OCI-LY7 (cell line): ENCODE results near the gene SPATA33. TPM values are rescaled to one million over a fixed set of nuclear protein-coding genes. Genes with fewer than 3 reads are reported as not detected.

ENCODE experiments used
- BruUV-seq: library from RNA; stranded (reverse); fragments of 400-500 nt; replicated peaks from 2 replicates; lab custom pipeline; 2021; lab: Mats Ljungman, UMichigan
- CTCF ChIA-PET: fragments of 300-600 bp; sonication (Branson Sonifier 250); formaldehyde crosslinking; loops from one replicate; lab custom pipeline; 2022; ENCODE audit warnings: antibody characterized with exemption; ENCODE audit not compliant: unreplicated experiment; lab: Charles Lee
- POLR2A ChIA-PET: fragments of 300-600 bp; sonication (Branson Sonifier 250); formaldehyde crosslinking; loops from one replicate; lab custom pipeline; 2022; ENCODE audit warnings: antibody characterized with exemption; lab: Charles Lee
- DNase-seq: peaks from one replicate; pipeline ENCODE4 v3.0.0-alpha.2; 2015; ENCODE audit warnings: low spot score
- H2AFZ ChIP-seq: fragments of 200-600 bp; sonication (generic), shearing (Covaris generic); 2 replicates; pipeline ENCODE4 v1.6.1; 2014; ENCODE audit warnings: mild to moderate bottlenecking, antibody characterized with exemption, low read length, moderate library complexity
- H3K27ac ChIP-seq: fragments of 200-600 bp; sonication (generic); 2 replicates; pipeline ENCODE4 v1.5.1; 2014; ENCODE audit warnings: mixed run types, low read depth, mild to moderate bottlenecking, moderate library complexity, low read length, inconsistent platforms; ENCODE audit not compliant: poor library complexity, severe bottlenecking
- H3K36me3 ChIP-seq: fragments of 200-600 bp; sonication (generic); 2 replicates; pipeline ENCODE4 v1.6.1; 2014; ENCODE audit warnings: mild to moderate bottlenecking, antibody characterized with exemption, low read length, moderate library complexity, mixed read lengths; ENCODE audit not compliant: insufficient read depth
- H3K4me1 ChIP-seq: fragments of 200-600 bp; sonication (generic); 2 replicates; pipeline ENCODE4 v1.5.1; 2014; ENCODE audit warnings: mild to moderate bottlenecking, low read length; ENCODE audit not compliant: insufficient read depth, poor library complexity, severe bottlenecking
- H3K4me2 ChIP-seq: fragments of 200-600 bp; sonication (generic); 2 replicates; pipeline ENCODE4 v1.6.1; 2014; ENCODE audit warnings: mild to moderate bottlenecking, low read length
- H3K4me3 ChIP-seq: fragments of 200-600 bp; sonication (generic); 2 replicates; pipeline ENCODE4 v1.5.1; 2014; ENCODE audit warnings: mild to moderate bottlenecking, low read depth, low read length; ENCODE audit not compliant: poor library complexity, severe bottlenecking
- H3K79me2 ChIP-seq: fragments of 200-600 bp; sonication (generic); 2 replicates; pipeline ENCODE4 v1.6.1; 2016; ENCODE audit warnings: low read depth, mild to moderate bottlenecking, low read length, moderate library complexity, mixed read lengths; ENCODE audit not compliant: insufficient read depth
- H3K9me2 ChIP-seq: fragments of 200-600 bp; sonication (generic); 2 replicates; pipeline ENCODE4 v1.6.1; 2016; ENCODE audit warnings: mild to moderate bottlenecking, low read length, mixed read lengths; ENCODE audit not compliant: insufficient read depth
- H3K9me3 ChIP-seq: fragments of 200-600 bp; sonication (generic); 2 replicates; pipeline ENCODE4 v1.6.1; 2014; ENCODE audit warnings: mild to moderate bottlenecking, mixed run types, low read length, mixed read lengths
- H4K20me1 ChIP-seq: fragments of 200-600 bp; sonication (generic); 2 replicates; pipeline ENCODE4 v1.6.1; 2014; ENCODE audit warnings: mild to moderate bottlenecking, antibody characterized with exemption, low read length, moderate library complexity, mixed read lengths; ENCODE audit not compliant: insufficient read depth
- EZH2phosphoT487 ChIP-seq: fragments of 200-600 bp; sonication (generic); IDR thresholded peaks from 2 replicates; pipeline ENCODE4 v1.6.1; 2018; ENCODE audit warnings: low read depth, borderline replicate concordance, mild to moderate bottlenecking, mixed run types, antibody characterized with exemption, low read length, moderate library complexity, mixed read lengths
- intact Hi-C: fragments of 100-400 bp; cut with micrococcal nuclease; formaldehyde crosslinking; loops from one replicate; pipeline ENCODE4 v1.10.0; 2022; ENCODE audit not compliant: unreplicated experiment
- total RNA-seq, 2 experiments: library from RNA; depleted of rRNA in 1 of 2; stranded (reverse); fragments of >200 nt in 1 of 2; shearing (Covaris generic) in 1 of 2; gene quantifications; 2 replicates each; pipeline ENCODE4 v1.2.3, GENCODE V29; 2014 to 2022
- TF ChIP-seq, protein P1 (sequence below): fragments of 200-600 bp; sonication (generic); conservative IDR thresholded peaks from 2 replicates; pipeline ENCODE4 v1.5.1; 2014; ENCODE audit warnings: mild to moderate bottlenecking, antibody characterized with exemption, low read length, moderate library complexity, mixed read lengths

Gene SPATA33
- total RNA-seq, 2 experiments from 2014 or later, result 9.4 to 17.3 TPM

- no peaks in the 10 kb centered on the region for H3K79me2 ChIP-seq
- no peak overlapping the region for H3K27ac ChIP-seq
- no TSS peak for BruUV-seq
- H3K36me3 ChIP-seq, result peaks cover 16% of the 10 kb centered on the region
- no peak overlapping the region for H2AFZ ChIP-seq
- intact Hi-C loops, result no loop called here
- H3K9me2 ChIP-seq, result no peaks in the 10 kb centered on the region
- ChIA-PET CTCF (no interaction called here), POLR2A (no interaction called here)
- H3K9me3 ChIP-seq, result no peaks in the 10 kb centered on the region
- H3K4me2 ChIP-seq, result peak overlapping the region; percentile 21; the same call in 1 of the 2 replicates
- TF ChIP-seq, protein P1, sequence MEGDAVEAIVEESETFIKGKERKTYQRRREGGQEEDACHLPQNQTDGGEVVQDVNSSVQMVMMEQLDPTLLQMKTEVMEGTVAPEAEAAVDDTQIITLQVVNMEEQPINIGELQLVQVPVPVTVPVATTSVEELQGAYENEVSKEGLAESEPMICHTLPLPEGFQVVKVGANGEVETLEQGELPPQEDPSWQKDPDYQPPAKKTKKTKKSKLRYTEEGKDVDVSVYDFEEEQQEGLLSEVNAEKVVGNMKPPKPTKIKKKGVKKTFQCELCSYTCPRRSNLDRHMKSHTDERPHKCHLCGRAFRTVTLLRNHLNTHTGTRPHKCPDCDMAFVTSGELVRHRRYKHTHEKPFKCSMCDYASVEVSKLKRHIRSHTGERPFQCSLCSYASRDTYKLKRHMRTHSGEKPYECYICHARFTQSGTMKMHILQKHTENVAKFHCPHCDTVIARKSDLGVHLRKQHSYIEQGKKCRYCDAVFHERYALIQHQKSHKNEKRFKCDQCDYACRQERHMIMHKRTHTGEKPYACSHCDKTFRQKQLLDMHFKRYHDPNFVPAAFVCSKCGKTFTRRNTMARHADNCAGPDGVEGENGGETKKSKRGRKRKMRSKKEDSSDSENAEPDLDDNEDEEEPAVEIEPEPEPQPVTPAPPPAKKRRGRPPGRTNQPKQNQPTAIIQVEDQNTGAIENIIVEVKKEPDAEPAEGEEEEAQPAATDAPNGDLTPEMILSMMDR, result no peak
- TF ChIP-seq EZH2phosphoT487, result no peak
- H3K4me3 ChIP-seq, result no peak overlapping the region
- no peak for DNase-seq
- no peaks in the 10 kb centered on the region for H4K20me1 ChIP-seq
- peaks cover 5% of the 10 kb centered on the region for H3K4me1 ChIP-seq
These were observed 53.3 kb downstream of the SPATA33 start for GRCh38 chr16:89710709-89711564.

GRCh38 chr16:89711601-89712273 is 54.1 kb downstream of the SPATA33 start:
- H2AFZ ChIP-seq, result peak overlapping the region; percentile 14; the same call in 1 of the 2 replicates
- peak; percentile 87 for DNase-seq

More at GRCh38 chr16:89711601-89712273, 54.1 kb downstream of the SPATA33 start:
- Histone ChIP-seq H3K27ac (peak overlapping the region; percentile 36), H3K4me2 (peak overlapping the region; percentile 75), H3K79me2 (no peaks in the 10 kb centered on the region), H3K4me3 (peak overlapping the region; percentile 79), H3K9me3 (no peaks in the 10 kb centered on the region), H3K36me3 (peaks cover 21% of the 10 kb centered on the region), H3K9me2 (no peaks in the 10 kb centered on the region), H4K20me1 (no peaks in the 10 kb centered on the region), H3K4me1 (peaks cover 5% of the 10 kb centered on the region)
- TF ChIP-seq, protein P1, result no peak
- no peak for TF ChIP-seq EZH2phosphoT487
- ChIA-PET POLR2A (no interaction called here), CTCF (interaction anchor here (1.0 kb wide), 1 partner anchor 148 kb away, joined by 3 read pairs; no protein-coding TSS in a partner anchor)
- BruUV-seq, result TSS peak; percentile 79
- intact Hi-C loops, result no loop called here
